ENCODE measurements around the gene GRB10.
"Not testable (repeated sequence)": the region's sequence is repeated elsewhere in the genome, so short reads cannot be mapped to it uniquely, and the experiment has no call there.

Gene GRB10

GRCh38 chr7:50738932-50739331 is 43.8 kb downstream of the GRB10 start:
- TF ChIP-seq CTCF (IDR thresholded peaks at IDR 0.05; ENCODE audit: low read depth, low read length, missing control alignments), result no peak
- no peak overlapping the region for H3K4me3 ChIP-seq (ENCODE audit: low read depth, low read length)
- DNase-seq (ENCODE audit: low read depth), result no peak

- DNase-seq (ENCODE audit: low read depth); H3K4me3 ChIP-seq (ENCODE audit: low read depth, low read length): not testable (repeated sequence)
These were observed 46.9 kb downstream of the GRB10 start for GRCh38 chr7:50735836-50736235.

GRCh38 chr7:50735333-50735732 is 47.4 kb downstream of the GRB10 start:
- TF ChIP-seq CTCF (IDR thresholded peaks at IDR 0.05; ENCODE audit: low read depth, low read length, missing control alignments), result no peak
- no peak overlapping the region for H3K4me3 ChIP-seq (ENCODE audit: low read depth, low read length)
- no peak for DNase-seq (ENCODE audit: low read depth)

- DNase-seq (ENCODE audit: low read depth), result no peak
- TF ChIP-seq CTCF (IDR thresholded peaks at IDR 0.05; ENCODE audit: low read depth, low read length, missing control alignments), result no peak
- no peak overlapping the region for H3K4me3 ChIP-seq (ENCODE audit: low read depth, low read length)
These were observed 48.5 kb downstream of the GRB10 start for GRCh38 chr7:50734246-50734645.

- TF ChIP-seq CTCF (IDR thresholded peaks at IDR 0.05; ENCODE audit: low read depth, low read length, missing control alignments), result no peak
- H3K4me3 ChIP-seq (ENCODE audit: low read depth, low read length), result no peak overlapping the region
- no peak for DNase-seq (ENCODE audit: low read depth)
These were observed 49.1 kb downstream of the GRB10 start for GRCh38 chr7:50733552-50733951.

GRCh38 chr7:50731703-50732582 is 50.8 kb downstream of the GRB10 start:
- no peak for DNase-seq (ENCODE audit: low read depth)
- TF ChIP-seq CTCF (IDR thresholded peaks at IDR 0.05; ENCODE audit: low read depth, low read length, missing control alignments), result no peak
- H3K4me3 ChIP-seq (ENCODE audit: low read depth, low read length), result no peak overlapping the region

- H3K4me3 ChIP-seq (ENCODE audit: low read depth, low read length), result no peak overlapping the region
- no peak for DNase-seq (ENCODE audit: low read depth)
- TF ChIP-seq CTCF (IDR thresholded peaks at IDR 0.05; ENCODE audit: low read depth, low read length, missing control alignments), result no peak
These were observed 52.0 kb downstream of the GRB10 start for GRCh38 chr7:50730446-50731400.

All from GM12864 (cell line).